A549 treated with CORT108297 at 1 μM for 4 hours (cell line): ENCODE results near the gene IFNB1. TPM values are rescaled to one million over a fixed set of nuclear protein-coding genes. Genes with fewer than 3 reads are reported as not detected.

Source experiments
- total RNA-seq: library from RNA; stranded (reverse); fragments of 200-300 nt; extraction: Qiagen RNA extraction; gene quantifications from 5 replicates; pipeline ENCODE4 v1.2.3, GENCODE V29; 2022

IFNB1 gene
- total RNA-seq, result 0.15 TPM in 1 of 5 replicates, not detected in the others

GRCh38 chr9:21077781-21078180, at the start of gene IFNB1:
Gene IFNB1 (minus strand): TSS chr9:21077942. CDS start chr9:21077869, 73 bp downstream.

GRCh38 chr9:21031091-21031807, 46.5 kb downstream of the IFNB1 start, which contains the start of gene HACD4:
Gene HACD4 (minus strand): TSS chr9:21031640. CDS start chr9:21031590, 50 bp downstream.

Other genes starting within 250 kb of the IFNB1 start
- 0.99 to 1.2 TPM (median 1.1 TPM) in 5 replicates for gene HACD4, start 46.3 kb downstream of the IFNB1 start, total RNA-seq
- gene IFNW1, start 63.9 kb upstream of the IFNB1 start, total RNA-seq, result not detected in 5 replicates
- not detected in 5 replicates for gene IFNA21, start 88.7 kb upstream of the IFNB1 start, total RNA-seq
- gene IFNA4, start 109.6 kb upstream of the IFNB1 start, total RNA-seq, result not detected in 5 replicates
- gene IFNA7, start 124.3 kb upstream of the IFNB1 start, total RNA-seq, result not detected in 5 replicates
- gene IFNA10, start 129.2 kb upstream of the IFNB1 start, total RNA-seq, result not detected in 5 replicates
- not detected in 5 replicates for gene IFNA16, start 139.4 kb upstream of the IFNB1 start, total RNA-seq
- gene IFNA17, start 150.3 kb upstream of the IFNB1 start, total RNA-seq, result not detected in 5 replicates
- not detected in 5 replicates for gene IFNA14, start 162.1 kb upstream of the IFNB1 start, total RNA-seq
- not detected in 5 replicates for gene IFNA5, start 227.4 kb upstream of the IFNB1 start, total RNA-seq